ENCODE measurements around the gene ADAM8. TPM values are rescaled to one million over a fixed set of nuclear protein-coding genes. Genes with fewer than 3 reads are reported as not detected.
A peak's percentile ranks its signal among the peaks of the same experiment; 100 is the strongest.

Gene ADAM8
- total and polyA plus RNA-seq, 9 donors = 0.48 to 5.9 (median 3.4) TPM

GRCh38 chr10:133307776-133308420, 31.2 kb upstream of the ADAM8 start:
- H3K9me3 ChIP-seq = no peaks in the 10 kb centered on the region
- H3K27me3 ChIP-seq = no peaks in the 10 kb centered on the region
- WGBS, 3 donors = 4 to 6% (median 6%) methylated on average over 25 of the region's 25 CpGs
- H3K36me3 ChIP-seq = no peaks in the 10 kb centered on the region
- H3K4me1 ChIP-seq (ENCODE audit: insufficient read depth) = peaks cover 14% of the 10 kb centered on the region
- H3K27ac ChIP-seq = peak overlapping the region in 1 of 2 donors; percentile 99
- intact Hi-C loops (cut with DNase I) = loop anchor here in 2 of 4 donors (5.0 kb wide), 2 partner anchors 46 to 69 kb away; partner anchors contain the start of gene PAOX (in 1 of the 2)
- H3K4me3 ChIP-seq = peak overlapping the region; percentile 97
- DNase-seq = peak; percentile 42 to 75 (median 63)
- no peak for TF ChIP-seq CTCF (IDR thresholded peaks at IDR 0.05)
- no peak for TF ChIP-seq EP300 (IDR thresholded peaks at IDR 0.05)
- TF ChIP-seq POLR2A (IDR thresholded peaks at IDR 0.05) = no peak

GRCh38 chr10:133306941-133307379, 30.3 kb upstream of the ADAM8 start:
- TF ChIP-seq EP300 (IDR thresholded peaks at IDR 0.05) = no peak
- TF ChIP-seq CTCF (IDR thresholded peaks at IDR 0.05) = no peak
- TF ChIP-seq POLR2A (IDR thresholded peaks at IDR 0.05) = no peak
- WGBS, 3 donors = 76 to 82% (median 77%) methylated on average over 17 of the region's 17 CpGs
- intact Hi-C loops (cut with DNase I) = loop anchor here in 2 of 4 donors (5.0 kb wide), 2 partner anchors 45 to 70 kb away; partner anchors contain the start of gene PAOX (in 1 of the 2)
- no peaks in the 10 kb centered on the region for H3K36me3 ChIP-seq
- no peaks in the 10 kb centered on the region for H3K27me3 ChIP-seq
- peak in 1 of 5 donors; percentile 22 for DNase-seq
- no peak overlapping the region for H3K4me3 ChIP-seq
- peaks cover 14% of the 10 kb centered on the region for H3K4me1 ChIP-seq (ENCODE audit: insufficient read depth)
- no peaks in the 10 kb centered on the region for H3K9me3 ChIP-seq
- no peak overlapping the region for H3K27ac ChIP-seq

- intact Hi-C loops (cut with DNase I) = loop anchor here in 2 of 4 donors (5.0 kb wide), 2 partner anchors 44 to 71 kb away; partner anchors contain the start of gene PAOX (in 1 of the 2)
- Histone ChIP-seq H3K36me3 (no peaks in the 10 kb centered on the region), H3K4me3 (no peak overlapping the region), H3K27me3 (no peaks in the 10 kb centered on the region), H3K4me1 (ENCODE audit: insufficient read depth) (peaks cover 14% of the 10 kb centered on the region), H3K9me3 (no peaks in the 10 kb centered on the region), H3K27ac (no peak overlapping the region)
- WGBS, 3 donors = 85 to 98% (median 90%) methylated on average over 5 of the region's 5 CpGs
- no peak for TF ChIP-seq CTCF (IDR thresholded peaks at IDR 0.05)
- no peak for TF ChIP-seq EP300 (IDR thresholded peaks at IDR 0.05)
- TF ChIP-seq POLR2A (IDR thresholded peaks at IDR 0.05) = no peak
- no peak for DNase-seq
Observed at GRCh38 chr10:133306097-133306476, 29.4 kb upstream of the ADAM8 start.

- WGBS, 3 donors = 80 to 82% (median 81%) methylated on average over 10 of the region's 10 CpGs
- no peak overlapping the region for H3K27ac ChIP-seq
- intact Hi-C loops (cut with DNase I) = no loop called here
- peaks cover 12% of the 10 kb centered on the region for H3K4me1 ChIP-seq (ENCODE audit: insufficient read depth)
- H3K27me3 ChIP-seq = no peaks in the 10 kb centered on the region
- H3K9me3 ChIP-seq = no peaks in the 10 kb centered on the region
- TF ChIP-seq POLR2A (IDR thresholded peaks at IDR 0.05) = no peak
- TF ChIP-seq EP300 (IDR thresholded peaks at IDR 0.05) = no peak
- no peak for TF ChIP-seq CTCF (IDR thresholded peaks at IDR 0.05)
- no peaks in the 10 kb centered on the region for H3K36me3 ChIP-seq
- H3K4me3 ChIP-seq = no peak overlapping the region
- DNase-seq = no peak
Observed at GRCh38 chr10:133303206-133303605, 26.5 kb upstream of the ADAM8 start.
